Ectodermal cell (in vitro differentiated cells): Measurements from ENCODE around the gene RNF212B.

ENCODE experiments used
- H3K27ac ChIP-seq: 2 replicates; pipeline ENCODE4 v1.7.0; 2013; ENCODE audit warnings: mild to moderate bottlenecking, low read depth, low read length; ENCODE audit not compliant: insufficient read depth, poor library complexity, severe bottlenecking
- H3K27me3 ChIP-seq: 2 replicates; pipeline ENCODE4 v1.7.0; 2013; ENCODE audit warnings: mild to moderate bottlenecking, low read length; ENCODE audit not compliant: insufficient read depth, control insufficient read depth, poor library complexity, severe bottlenecking
- H3K36me3 ChIP-seq: one replicate; pipeline ENCODE4 v1.7.0; 2013; ENCODE audit warnings: low read length; ENCODE audit not compliant: control insufficient read depth, insufficient read depth
- H3K4me1 ChIP-seq: one replicate; pipeline ENCODE4 v1.7.0; 2013; ENCODE audit warnings: low read length; ENCODE audit not compliant: control insufficient read depth, insufficient read depth
- H3K4me3 ChIP-seq: 2 replicates; pipeline ENCODE4 v1.7.0; 2013; ENCODE audit warnings: low read depth, low read length, control low read depth; ENCODE audit not compliant: insufficient read depth
- H3K9me3 ChIP-seq: 2 replicates; pipeline ENCODE4 v1.7.0; 2013; ENCODE audit warnings: mild to moderate bottlenecking, low read length, moderate library complexity; ENCODE audit not compliant: control insufficient read depth
- WGBS, 2 experiments: methylation state at CpG; one replicate each; pipeline ENCODE4 v1.1.7; 2013; ENCODE audit warnings: missing lambda C conversion rate in 2 of 2; 5-methylcytosine and 5-hydroxymethylcytosine counted together

RNF212B gene

GRCh38 chr14:23319746-23320583 lies 82.2 kb downstream of the RNF212B start:
- Histone ChIP-seq H3K4me3 (peak overlapping the region; percentile 40), H3K27me3 (no peaks in the 10 kb centered on the region), H3K27ac (peak overlapping the region; percentile 83), H3K9me3 (no peaks in the 10 kb centered on the region), H3K4me1 (peaks cover 9% of the 10 kb centered on the region), H3K36me3 (peaks cover 19% of the 10 kb centered on the region)
- 95 to 96% methylated on average over 17 of the region's 17 CpGs for WGBS, 2 experiments

GRCh38 chr14:23320584-23321571 lies 83.1 kb downstream of the RNF212B start, which contains the start of gene PABPN1:
TSS of gene PABPN1 (plus strand) at chr14:23321457. CDS start at chr14:23321470, 13 bp downstream.
- peak within 1 kb of the TSS; percentile 92 for H3K27ac ChIP-seq
- H3K4me3 ChIP-seq: peak within 1 kb of the TSS; percentile 95
- H3K36me3 ChIP-seq: peaks cover 26% of the 10 kb centered on the region
- WGBS, 2 experiments: 5 to 6% methylated on average over 63 of the region's 63 CpGs
- no peaks in the 10 kb centered on the region for H3K27me3 ChIP-seq
- H3K9me3 ChIP-seq: no peaks in the 10 kb centered on the region
- H3K4me1 ChIP-seq: peaks cover 9% of the 10 kb centered on the region

- Histone ChIP-seq H3K9me3 (no peaks in the 10 kb centered on the region), H3K4me3 (peak overlapping the region; percentile 95), H3K27me3 (no peaks in the 10 kb centered on the region), H3K27ac (peak overlapping the region; percentile 92), H3K4me1 (peaks cover 9% of the 10 kb centered on the region), H3K36me3 (peaks cover 26% of the 10 kb centered on the region)
- 0% methylated on average over 63 to 64 of the region's 64 CpGs for WGBS, 2 experiments
These were observed 84.1 kb downstream of the RNF212B start for GRCh38 chr14:23321572-23322547.
